ENCODE measurements around the gene SNX11. TPM values are rescaled to one million over a fixed set of nuclear protein-coding genes. Genes with fewer than 3 reads are reported as not detected.
A peak's percentile ranks its signal among the peaks of the same experiment; 100 is the strongest.

Gene SNX11
- total RNA-seq, 4 donors from 2014 or later: 9.5 to 19.8 (median 15.0) TPM

GRCh38 chr17:48110761-48111160, 3.2 kb downstream of the SNX11 start:
- Histone ChIP-seq H3K27ac (peak overlapping the region in 1 of 4 donors; percentile 40), H3K4me3 (no peak overlapping the region), H3K4me1 (peaks cover 0 to 20% (median 6%) of the 10 kb centered on the region in 4 donors), H3K27me3 (no peaks in the 10 kb centered on the region), H3K9me3 (no peaks in the 10 kb centered on the region), H3K36me3 (peaks cover 0 to 16% (median 0%) of the 10 kb centered on the region in 3 donors)
- no peak for DNase-seq
- no peak for TF ChIP-seq CTCF (IDR thresholded peaks at IDR 0.05)

GRCh38 chr17:48111937-48112241, 4.3 kb downstream of the SNX11 start:
- H3K9me3 ChIP-seq: no peaks in the 10 kb centered on the region
- no peak overlapping the region for H3K4me3 ChIP-seq
- H3K27ac ChIP-seq: peak overlapping the region in 1 of 4 donors; percentile 66
- H3K4me1 ChIP-seq: peaks cover 0 to 20% (median 6%) of the 10 kb centered on the region in 4 donors
- H3K27me3 ChIP-seq: no peaks in the 10 kb centered on the region
- no peak for DNase-seq
- TF ChIP-seq POLR2A (IDR thresholded peaks at IDR 0.05): no peak
- TF ChIP-seq CTCF (IDR thresholded peaks at IDR 0.05): no peak
- H3K36me3 ChIP-seq: peaks cover 0 to 27% (median 0%) of the 10 kb centered on the region in 3 donors

- no peak for TF ChIP-seq POLR2A (IDR thresholded peaks at IDR 0.05)
- TF ChIP-seq CTCF (IDR thresholded peaks at IDR 0.05): no peak
- peaks cover 0 to 40% (median 0%) of the 10 kb centered on the region in 3 donors for H3K36me3 ChIP-seq
- DNase-seq: peak in 2 of 3 donors; percentile 66 to 75
Observed at GRCh38 chr17:48113201-48113676, 5.7 kb downstream of the SNX11 start.

GRCh38 chr17:48121923-48122664, 14.5 kb downstream of the SNX11 start:
- no peak overlapping the region for H3K4me3 ChIP-seq
- no peaks in the 10 kb centered on the region for H3K27me3 ChIP-seq
- H3K36me3 ChIP-seq: peaks cover 0 to 65% (median 0%) of the 10 kb centered on the region in 3 donors

More at GRCh38 chr17:48113201-48113676, 5.7 kb downstream of the SNX11 start:
- Histone ChIP-seq H3K27me3 (no peaks in the 10 kb centered on the region), H3K9me3 (no peaks in the 10 kb centered on the region), H3K4me3 (no peak overlapping the region), H3K27ac (peak overlapping the region in 2 of 4 donors; percentile 55 to 66), H3K4me1 (peaks cover 0 to 20% (median 6%) of the 10 kb centered on the region in 4 donors)

GRCh38 chr17:48122665-48123045, 15.1 kb downstream of the SNX11 start:
- Histone ChIP-seq H3K27me3 (no peaks in the 10 kb centered on the region), H3K27ac (no peak overlapping the region), H3K9me3 (no peaks in the 10 kb centered on the region), H3K4me3 (no peak overlapping the region), H3K36me3 (peaks cover 0 to 60% (median 0%) of the 10 kb centered on the region in 3 donors), H3K4me1 (no peaks in the 10 kb centered on the region)
- TF ChIP-seq CTCF (IDR thresholded peaks at IDR 0.05) (no peak), POLR2A (IDR thresholded peaks at IDR 0.05) (no peak)
- no peak for DNase-seq

More at GRCh38 chr17:48121923-48122664, 14.5 kb downstream of the SNX11 start:
- no peak overlapping the region for H3K27ac ChIP-seq
- no peaks in the 10 kb centered on the region for H3K9me3 ChIP-seq
- H3K4me1 ChIP-seq: no peaks in the 10 kb centered on the region
- TF ChIP-seq CTCF (IDR thresholded peaks at IDR 0.05) (no peak), POLR2A (IDR thresholded peaks at IDR 0.05) (no peak)
- no peak for DNase-seq
